ENCODE results near the gene PDGFB. TPM values are rescaled to one million over a fixed set of nuclear protein-coding genes. Genes with fewer than 3 reads are reported as not detected.

PDGFB gene
- total RNA-seq, 4 donors from 2014 or later: 6.0 to 20.0 (median 8.9) TPM

GRCh38 chr22:39265143-39265886 is 20.5 kb upstream of the PDGFB start:
- no peak for TF ChIP-seq POLR2A (IDR thresholded peaks at IDR 0.05)
- no peak for TF ChIP-seq CTCF (IDR thresholded peaks at IDR 0.05 in 4 of 5, conservative IDR thresholded peaks at IDR 0.05 in 1 of 5)
- Histone ChIP-seq H3K9me3 (no peaks in the 10 kb centered on the region), H3K27ac (no peak overlapping the region), H3K27me3 (no peaks in the 10 kb centered on the region), H3K36me3 (no peaks in the 10 kb centered on the region), H3K4me3 (no peak overlapping the region), H3K4me1 (peaks cover 0 to 7% of the 10 kb centered on the region in 2 donors)
- ATAC-seq: no peak
- no peak for DNase-seq
- intact Hi-C loops (cut with DNase I; ENCODE audit: low total_unique reads): no loop called here
- in situ Hi-C loops (cut with MboI; ENCODE audit: low sequenced_read_pairs in 4 of 4): no loop called here

- H3K4me3 ChIP-seq: no peak overlapping the region
- H3K27ac ChIP-seq: no peak overlapping the region
- DNase-seq (peak in 1 of 2 donors; percentile 60), ATAC-seq (no peak)
- H3K36me3 ChIP-seq: no peaks in the 10 kb centered on the region
- H3K27me3 ChIP-seq: no peaks in the 10 kb centered on the region
- in situ Hi-C loops (cut with MboI; ENCODE audit: low sequenced_read_pairs in 4 of 4) (no loop called here), intact Hi-C loops (cut with DNase I; ENCODE audit: low total_unique reads) (no loop called here)
- no peaks in the 10 kb centered on the region for H3K9me3 ChIP-seq
- H3K4me1 ChIP-seq: peaks cover 0 to 7% of the 10 kb centered on the region in 2 donors
- TF ChIP-seq CTCF (IDR thresholded peaks at IDR 0.05 in 4 of 5, conservative IDR thresholded peaks at IDR 0.05 in 1 of 5) (no peak), POLR2A (IDR thresholded peaks at IDR 0.05) (no peak)
Observed at GRCh38 chr22:39264349-39265038, 19.7 kb upstream of the PDGFB start.

- no peak for ATAC-seq
- in situ Hi-C loops (cut with MboI; ENCODE audit: low sequenced_read_pairs in 4 of 4): no loop called here
- Histone ChIP-seq H3K27ac (no peak overlapping the region), H3K9me3 (no peaks in the 10 kb centered on the region), H3K4me1 (peaks cover 0 to 2% of the 10 kb centered on the region in 2 donors), H3K27me3 (no peaks in the 10 kb centered on the region), H3K36me3 (no peaks in the 10 kb centered on the region), H3K4me3 (no peak overlapping the region)
- TF ChIP-seq CTCF (IDR thresholded peaks at IDR 0.05 in 4 of 5, conservative IDR thresholded peaks at IDR 0.05 in 1 of 5): no peak
- intact Hi-C loops (cut with DNase I; ENCODE audit: low total_unique reads): no loop called here
- DNase-seq: no peak
Observed at GRCh38 chr22:39263626-39264348, 19.0 kb upstream of the PDGFB start.

DNA sequence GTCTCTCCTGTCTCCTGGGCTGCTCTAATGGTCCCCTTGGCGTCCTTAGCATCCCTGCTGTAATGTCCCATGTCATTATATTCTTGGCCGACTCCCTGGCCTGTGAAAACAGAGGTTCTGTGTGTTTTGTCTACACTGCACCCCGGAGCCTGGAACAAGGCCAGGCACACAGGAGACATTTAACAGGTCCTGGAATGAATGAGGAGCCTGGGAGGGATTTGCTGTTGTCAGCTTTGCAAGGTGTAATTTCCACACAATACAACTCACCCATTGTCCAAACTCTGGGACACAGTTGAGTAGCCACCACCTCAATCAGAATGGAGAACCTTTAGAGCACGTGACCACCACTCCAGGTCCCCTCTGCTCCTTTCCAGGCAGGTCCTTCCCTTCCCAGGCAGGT is 14.9 kb upstream of the PDGFB start:
- Histone ChIP-seq H3K4me1 (peaks cover 19 to 20% of the 10 kb centered on the region in 2 donors), H3K9me3 (no peaks in the 10 kb centered on the region), H3K27me3 (no peaks in the 10 kb centered on the region), H3K4me3 (no peak overlapping the region), H3K36me3 (no peaks in the 10 kb centered on the region), H3K27ac (no peak overlapping the region)
- TF ChIP-seq CTCF (IDR thresholded peaks at IDR 0.05 in 4 of 5, conservative IDR thresholded peaks at IDR 0.05 in 1 of 5): no peak
- intact Hi-C loops (cut with DNase I; ENCODE audit: low total_unique reads) (no loop called here), in situ Hi-C loops (cut with MboI; ENCODE audit: low sequenced_read_pairs in 4 of 4) (no loop called here)
- no peak for DNase-seq
- ATAC-seq: no peak
